Calu3 (cell line): ENCODE results near the gene PRRG4. TPM values are rescaled to one million over a fixed set of nuclear protein-coding genes. Genes with fewer than 3 reads are reported as not detected.

Experiments used
- BruUV-seq: library from RNA; stranded (reverse); fragments of 400-500 nt; replicated peaks from 2 replicates; lab custom pipeline; 2021; lab: Mats Ljungman, UMichigan
- CTCF ChIA-PET: fragments of 300-600 bp; sonication (Branson Sonifier 250); formaldehyde crosslinking; loops from one replicate; lab custom pipeline; 2022; ENCODE audit warnings: antibody characterized with exemption; lab: Charles Lee
- DNase-seq: peaks from one replicate; pipeline ENCODE4 v3.0.0; 2022
- H3K27ac Mint-ChIP-seq: one replicate; pipeline ENCODE4 v1.8.0; 2022; ENCODE audit warnings: mixed read lengths; ENCODE audit not compliant: unreplicated experiment
- H3K27me3 Mint-ChIP-seq: one replicate; pipeline ENCODE4 v1.8.0; 2022; ENCODE audit warnings: mixed read lengths; ENCODE audit not compliant: unreplicated experiment
- H3K36me3 Mint-ChIP-seq: one replicate; pipeline ENCODE4 v1.8.0; 2022; ENCODE audit warnings: mild to moderate bottlenecking, moderate library complexity, mixed read lengths; ENCODE audit not compliant: insufficient read depth, unreplicated experiment
- H3K4me1 Mint-ChIP-seq: one replicate; pipeline ENCODE4 v1.8.0; 2022; ENCODE audit warnings: mild to moderate bottlenecking, low read depth, mixed read lengths; ENCODE audit not compliant: unreplicated experiment
- H3K4me3 Mint-ChIP-seq: one replicate; pipeline ENCODE4 v1.8.0; 2022; ENCODE audit warnings: mild to moderate bottlenecking, low read depth, moderate library complexity, mixed read lengths; ENCODE audit not compliant: unreplicated experiment
- H3K9me3 Mint-ChIP-seq: one replicate; pipeline ENCODE4 v1.8.0; 2022; ENCODE audit warnings: low read depth, mixed read lengths; ENCODE audit not compliant: unreplicated experiment
- CTCF ChIP-seq: fragments of 200-600 bp; IDR thresholded peaks from one replicate; pipeline ENCODE4 v1.8.0; 2022; ENCODE audit warnings: antibody characterized with exemption; ENCODE audit not compliant: unreplicated experiment
- intact Hi-C: fragments of 100-400 bp; cut with micrococcal nuclease; formaldehyde crosslinking; loops from one replicate; pipeline ENCODE4 v1.10.0; 2022; ENCODE audit not compliant: unreplicated experiment
- total RNA-seq: library from RNA; stranded (reverse); gene quantifications from 2 replicates; pipeline ENCODE4 v1.2.3, GENCODE V29; 2022

PRRG4 gene
- total RNA-seq, 1 experiment from 2014 or later, result 22.9 TPM

GRCh38 chr11:32899438-32899837 lies 69.7 kb downstream of the PRRG4 start:
- intact Hi-C loops, result loop anchor here (10.0 kb wide), 1 partner anchor 165 kb away; no protein-coding TSS in a partner anchor
- Mint-ChIP-seq H3K4me1 (peaks cover 36% of the 10 kb centered on the region), H3K27me3 (no peaks in the 10 kb centered on the region), H3K9me3 (no peaks in the 10 kb centered on the region), H3K4me3 (no peak overlapping the region), H3K36me3 (peaks cover 2% of the 10 kb centered on the region), H3K27ac (no peak overlapping the region)
- TF ChIP-seq CTCF, result no peak
- no peak for DNase-seq
- no TSS peak for BruUV-seq
- CTCF ChIA-PET, result no interaction called here

- Mint-ChIP-seq H3K4me1 (peaks cover 34% of the 10 kb centered on the region), H3K9me3 (no peaks in the 10 kb centered on the region), H3K27me3 (no peaks in the 10 kb centered on the region), H3K4me3 (no peak overlapping the region), H3K27ac (no peak overlapping the region), H3K36me3 (no peaks in the 10 kb centered on the region)
- intact Hi-C loops, result no loop called here
- no peak for TF ChIP-seq CTCF
- CTCF ChIA-PET, result interaction anchor here (0.9 kb wide), 1 partner anchor 24 kb away, joined by 4 read pairs; no protein-coding TSS in a partner anchor
- DNase-seq, result no peak
- no TSS peak for BruUV-seq
These were observed 72.5 kb downstream of the PRRG4 start for GRCh38 chr11:32902089-32902665.

- TF ChIP-seq CTCF, result no peak
- BruUV-seq, result no TSS peak
- CTCF ChIA-PET, result interaction anchor here (0.6 kb wide), 1 partner anchor 24 kb away, joined by 3 read pairs; no protein-coding TSS in a partner anchor
- DNase-seq, result no peak
- Mint-ChIP-seq H3K9me3 (no peaks in the 10 kb centered on the region), H3K4me3 (no peak overlapping the region), H3K36me3 (no peaks in the 10 kb centered on the region), H3K27ac (no peak overlapping the region), H3K4me1 (peaks cover 11% of the 10 kb centered on the region), H3K27me3 (no peaks in the 10 kb centered on the region)
- intact Hi-C loops, result no loop called here
These were observed 75.4 kb downstream of the PRRG4 start for GRCh38 chr11:32905028-32905667.

Other genes with a start within 250 kb of the PRRG4 start
- gene EIF3M, start 246.1 kb upstream of the PRRG4 start, total RNA-seq, result 270 and 275 TPM in 2 replicates
- gene CCDC73, start 35.3 kb upstream of the PRRG4 start, total RNA-seq, result 0.07 TPM in 1 of 2 replicates, not detected in the other
- gene QSER1, start 62.9 kb downstream of the PRRG4 start, total RNA-seq, result 44.9 and 54.8 TPM in 2 replicates
- 1.2 and 1.6 TPM in 2 replicates for gene DEPDC7, start 186.0 kb downstream of the PRRG4 start, total RNA-seq
- 8.6 and 9.6 TPM in 2 replicates for gene TCP11L1, start 209.6 kb downstream of the PRRG4 start, total RNA-seq